Measurements from ENCODE around the gene UBASH3B.

UBASH3B gene

DNA sequence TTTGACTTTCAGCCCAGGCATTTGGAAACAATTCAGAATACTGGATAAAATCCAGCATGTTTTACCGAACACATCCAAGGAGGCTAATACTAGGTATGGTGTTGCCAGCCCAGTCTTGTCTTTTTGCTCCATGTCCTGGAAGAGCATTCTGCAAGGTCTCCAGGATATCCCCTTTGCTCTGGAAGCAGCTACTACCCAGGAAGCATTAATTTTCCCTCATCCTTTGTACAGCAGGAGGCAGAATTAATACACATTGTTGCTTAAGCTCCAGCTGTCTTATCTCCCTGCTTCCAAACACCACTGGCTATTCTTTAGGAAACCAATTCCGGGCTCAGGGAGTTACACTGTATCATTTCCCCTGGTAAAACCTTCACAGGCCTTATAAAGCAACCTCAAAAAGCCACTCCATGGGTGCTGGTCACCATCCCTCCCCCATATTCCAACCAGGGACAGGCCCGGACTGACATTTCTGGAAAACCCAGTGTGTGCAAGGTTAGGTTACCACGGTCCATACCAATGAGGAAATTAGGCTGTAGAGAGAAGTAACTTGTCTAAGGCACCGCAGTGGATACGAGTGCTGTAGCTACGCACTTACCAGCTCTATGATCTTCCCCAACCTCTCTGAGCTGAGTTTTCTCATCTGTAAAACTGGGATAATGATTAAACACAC, 1.5 kb upstream of the UBASH3B start:
- peaks cover 45% of the 10 kb centered on the region for H3K27me3 ChIP-seq
- TF ChIP-seq, protein P1, sequence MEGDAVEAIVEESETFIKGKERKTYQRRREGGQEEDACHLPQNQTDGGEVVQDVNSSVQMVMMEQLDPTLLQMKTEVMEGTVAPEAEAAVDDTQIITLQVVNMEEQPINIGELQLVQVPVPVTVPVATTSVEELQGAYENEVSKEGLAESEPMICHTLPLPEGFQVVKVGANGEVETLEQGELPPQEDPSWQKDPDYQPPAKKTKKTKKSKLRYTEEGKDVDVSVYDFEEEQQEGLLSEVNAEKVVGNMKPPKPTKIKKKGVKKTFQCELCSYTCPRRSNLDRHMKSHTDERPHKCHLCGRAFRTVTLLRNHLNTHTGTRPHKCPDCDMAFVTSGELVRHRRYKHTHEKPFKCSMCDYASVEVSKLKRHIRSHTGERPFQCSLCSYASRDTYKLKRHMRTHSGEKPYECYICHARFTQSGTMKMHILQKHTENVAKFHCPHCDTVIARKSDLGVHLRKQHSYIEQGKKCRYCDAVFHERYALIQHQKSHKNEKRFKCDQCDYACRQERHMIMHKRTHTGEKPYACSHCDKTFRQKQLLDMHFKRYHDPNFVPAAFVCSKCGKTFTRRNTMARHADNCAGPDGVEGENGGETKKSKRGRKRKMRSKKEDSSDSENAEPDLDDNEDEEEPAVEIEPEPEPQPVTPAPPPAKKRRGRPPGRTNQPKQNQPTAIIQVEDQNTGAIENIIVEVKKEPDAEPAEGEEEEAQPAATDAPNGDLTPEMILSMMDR (IDR thresholded peaks at IDR 0.05; ENCODE audit: low read depth, low read length), result no peak
- no peaks in the 10 kb centered on the region for H3K9me3 ChIP-seq
- H3K36me3 ChIP-seq, result no peaks in the 10 kb centered on the region
- no peak for DNase-seq
- no peak overlapping the region for H3K4me3 ChIP-seq (ENCODE audit: low read depth, low read length)
- no peaks in the 10 kb centered on the region for H3K4me1 ChIP-seq

DNA sequence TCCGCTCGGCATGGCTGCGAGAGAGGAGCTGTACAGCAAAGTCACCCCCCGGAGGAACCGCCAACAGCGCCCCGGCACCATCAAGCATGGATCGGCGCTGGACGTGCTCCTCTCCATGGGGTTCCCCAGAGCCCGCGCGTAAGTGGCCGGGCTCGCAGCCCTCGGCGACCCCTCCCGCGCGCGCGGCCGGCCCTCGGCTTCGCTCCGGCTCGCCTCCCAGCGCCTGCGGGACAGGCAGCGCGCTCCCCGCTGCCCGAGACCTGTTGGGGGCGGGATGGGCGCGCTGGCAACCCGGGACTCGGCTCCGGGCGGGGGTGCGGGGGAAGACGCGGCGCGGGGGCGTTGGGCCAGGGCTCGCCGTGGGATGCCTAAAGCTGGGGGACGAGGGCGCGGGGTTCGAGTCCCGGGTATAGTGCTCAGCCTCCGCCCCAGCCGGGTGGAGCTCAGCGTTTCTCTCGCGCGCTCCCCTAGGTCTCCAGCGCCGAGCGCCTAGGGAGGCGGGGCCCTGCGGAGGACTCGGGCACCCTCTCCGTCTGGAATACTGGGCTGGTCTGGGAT, 630 bp downstream of the UBASH3B start:
- TF ChIP-seq, protein P1 (IDR thresholded peaks at IDR 0.05; ENCODE audit: low read depth, low read length), result no peak
- Histone ChIP-seq H3K4me3 (ENCODE audit: low read depth, low read length) (peak overlapping the region; percentile 53), H3K4me1 (no peaks in the 10 kb centered on the region), H3K36me3 (no peaks in the 10 kb centered on the region), H3K9me3 (no peaks in the 10 kb centered on the region), H3K27me3 (peaks cover 45% of the 10 kb centered on the region)
- DNase-seq, result peak; percentile 19

DNA sequence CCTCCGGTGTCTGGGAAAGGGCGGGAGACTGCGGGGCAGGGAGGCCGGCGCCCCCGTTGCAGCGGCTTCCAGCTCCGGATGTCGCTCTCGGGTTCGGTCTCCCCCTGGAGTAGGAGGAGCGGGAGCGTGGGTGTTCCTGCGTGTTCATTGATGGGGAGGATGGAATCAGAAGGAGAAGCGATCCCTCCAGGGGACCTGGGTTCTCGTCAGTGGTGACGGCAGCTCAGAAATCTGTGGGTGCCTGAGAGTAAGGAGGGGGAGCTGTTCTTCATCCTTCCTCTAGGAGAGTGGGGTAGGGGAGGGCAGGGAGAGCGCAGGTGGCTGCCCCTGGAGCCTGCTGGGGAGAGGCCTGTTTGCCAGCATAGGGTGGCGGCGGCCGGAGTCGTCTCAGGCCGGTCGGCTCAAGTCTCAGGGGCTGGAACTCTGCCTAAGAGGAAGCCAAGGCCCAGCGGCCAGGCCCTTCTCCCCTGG, 1.1 kb downstream of the UBASH3B start:
- Histone ChIP-seq H3K4me1 (no peaks in the 10 kb centered on the region), H3K27me3 (peaks cover 45% of the 10 kb centered on the region), H3K36me3 (no peaks in the 10 kb centered on the region), H3K4me3 (ENCODE audit: low read depth, low read length) (no peak overlapping the region), H3K9me3 (no peaks in the 10 kb centered on the region)
- no peak for DNase-seq
- TF ChIP-seq, protein P1 (IDR thresholded peaks at IDR 0.05; ENCODE audit: low read depth, low read length), result no peak

DNA sequence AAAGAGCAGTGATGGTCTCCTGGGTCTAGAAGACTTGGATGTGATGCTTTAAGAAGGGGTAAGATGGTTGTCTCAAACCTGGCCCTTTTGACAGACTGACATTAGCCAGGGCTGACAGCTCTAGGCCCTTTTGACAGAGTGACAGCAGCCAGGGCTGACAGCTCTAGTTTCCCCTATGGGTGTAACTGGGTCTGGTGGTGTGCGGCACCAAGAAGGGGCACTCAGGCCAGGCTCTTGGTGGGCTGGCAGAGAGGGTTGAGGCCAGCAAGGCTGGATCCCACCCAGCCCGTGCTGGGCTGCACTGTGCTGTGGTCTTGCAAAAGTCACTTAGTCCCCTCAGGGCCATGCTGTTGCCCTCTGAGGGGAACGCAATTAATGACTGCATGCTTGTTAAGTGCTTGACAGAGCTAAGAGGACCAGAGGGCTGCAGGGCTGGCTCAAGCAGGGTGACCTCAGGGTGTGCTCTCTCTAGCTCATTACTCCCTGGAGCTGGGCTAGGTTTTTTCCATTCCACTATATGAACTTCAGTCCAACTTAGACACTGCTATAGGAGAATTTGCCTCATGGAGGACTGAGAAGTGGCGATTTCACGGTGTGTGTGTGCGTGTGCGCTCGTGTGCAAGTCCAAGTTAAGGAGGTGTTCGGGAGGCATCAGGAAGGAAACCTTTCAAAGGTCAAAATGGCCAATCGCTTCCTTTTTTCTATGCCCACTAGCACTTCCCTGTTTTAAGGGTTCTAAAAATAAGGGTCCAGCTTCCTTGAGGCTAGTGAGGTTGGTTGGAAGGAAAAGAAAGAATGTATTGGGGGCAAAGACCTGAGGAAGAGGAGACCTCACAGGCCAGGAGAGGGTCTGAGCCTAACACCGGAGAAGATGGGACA, 4.4 kb downstream of the UBASH3B start:
- DNase-seq, result no peak
- no peaks in the 10 kb centered on the region for H3K9me3 ChIP-seq
- H3K27me3 ChIP-seq, result peaks cover 25% of the 10 kb centered on the region
- no peak overlapping the region for H3K4me3 ChIP-seq (ENCODE audit: low read depth, low read length)
- H3K4me1 ChIP-seq, result no peaks in the 10 kb centered on the region
- no peaks in the 10 kb centered on the region for H3K36me3 ChIP-seq
- TF ChIP-seq, protein P1 (IDR thresholded peaks at IDR 0.05; ENCODE audit: low read depth, low read length), result no peak

DNA sequence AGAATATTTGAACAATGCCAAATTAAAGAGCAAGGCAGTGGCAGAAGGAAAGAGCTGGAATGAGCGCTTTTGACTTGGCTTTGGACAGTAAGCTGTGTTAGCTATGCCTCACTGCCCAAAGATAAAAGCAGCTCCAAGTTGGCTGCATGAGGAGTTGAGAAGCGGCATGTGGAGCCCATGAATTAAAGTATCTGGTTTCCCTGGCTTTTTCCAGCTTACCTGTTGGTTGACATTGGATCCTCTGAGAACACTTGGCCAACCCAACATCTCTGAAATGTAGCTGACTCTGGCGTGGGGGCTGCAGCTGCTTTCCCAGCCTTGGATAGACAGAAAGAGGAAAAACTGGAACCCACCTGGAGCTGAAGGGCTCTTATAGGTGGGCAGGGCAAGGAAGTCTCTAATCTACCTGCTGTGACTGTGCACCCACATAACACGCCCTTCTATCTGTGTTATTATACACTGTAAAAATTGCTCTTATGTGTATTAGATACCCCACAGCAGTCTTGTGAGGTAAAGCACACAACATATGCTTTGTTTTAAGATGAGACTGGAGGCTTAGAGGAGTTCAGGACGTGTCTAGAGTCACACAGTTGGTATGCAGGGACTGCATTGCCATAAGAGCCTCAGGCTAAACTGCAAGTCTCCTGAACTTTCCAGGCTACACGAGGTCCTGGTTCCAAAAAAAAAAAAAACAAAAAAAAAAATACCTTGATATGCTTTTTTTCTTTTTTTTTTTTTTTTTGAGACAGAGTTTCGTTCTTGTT, 5.8 kb downstream of the UBASH3B start:
- Histone ChIP-seq H3K9me3 (no peaks in the 10 kb centered on the region), H3K4me1 (no peaks in the 10 kb centered on the region), H3K27me3 (peaks cover 20% of the 10 kb centered on the region), H3K4me3 (ENCODE audit: low read depth, low read length) (no peak overlapping the region), H3K36me3 (no peaks in the 10 kb centered on the region)
- DNase-seq, result no peak
- TF ChIP-seq, protein P1 (IDR thresholded peaks at IDR 0.05; ENCODE audit: low read depth, low read length), result no peak

All from BE2C (cell line).